Stimulated activated CD4-positive, alpha-beta T cell treated with anti-CD3 and anti-CD28 coated beads, TNF-alpha, amount 100 ng/mL, for 24 hours (primary cell): Measurements from ENCODE around the gene ANKDD1B.

ENCODE experiments used
- DNase-seq, 3 experiments: peaks; one replicate each; pipeline ENCODE4 v3.0.0-alpha.2; 2020; ENCODE audit warnings: low read depth in 3 of 3

ANKDD1B gene

DNA sequence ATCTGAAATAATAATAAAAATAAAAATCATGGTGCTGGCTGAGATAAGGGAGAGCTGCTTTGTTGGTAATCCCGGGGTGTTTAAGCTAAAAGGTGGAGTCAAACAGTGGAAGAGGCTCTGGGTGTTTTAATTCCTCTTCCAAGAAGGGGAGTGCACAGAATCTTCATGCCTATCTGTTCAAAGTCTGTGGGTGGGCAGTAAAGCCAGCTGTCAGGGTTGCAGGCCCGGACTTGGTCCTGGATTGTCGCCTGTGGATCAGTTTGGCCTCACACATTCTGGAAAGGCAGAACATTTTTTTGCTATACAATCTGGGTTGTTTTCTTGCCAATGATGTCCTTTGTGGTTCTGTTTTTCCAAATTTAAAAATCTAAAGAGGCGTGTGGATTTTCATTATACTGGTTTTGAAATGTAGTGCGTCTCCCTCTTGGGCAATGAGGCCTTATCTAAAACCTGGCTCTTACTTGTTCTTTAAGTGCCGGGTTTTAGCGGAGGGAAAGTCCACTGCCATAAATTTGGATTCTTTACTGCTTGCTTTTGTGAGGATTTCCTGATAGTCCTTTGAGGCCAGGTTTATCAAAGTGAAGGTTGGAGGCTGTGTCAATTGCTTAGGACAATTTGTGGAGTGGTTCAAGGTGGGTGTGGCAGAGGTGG, 5.8 kb downstream of the ANKDD1B start:
- no peak for DNase-seq

DNA sequence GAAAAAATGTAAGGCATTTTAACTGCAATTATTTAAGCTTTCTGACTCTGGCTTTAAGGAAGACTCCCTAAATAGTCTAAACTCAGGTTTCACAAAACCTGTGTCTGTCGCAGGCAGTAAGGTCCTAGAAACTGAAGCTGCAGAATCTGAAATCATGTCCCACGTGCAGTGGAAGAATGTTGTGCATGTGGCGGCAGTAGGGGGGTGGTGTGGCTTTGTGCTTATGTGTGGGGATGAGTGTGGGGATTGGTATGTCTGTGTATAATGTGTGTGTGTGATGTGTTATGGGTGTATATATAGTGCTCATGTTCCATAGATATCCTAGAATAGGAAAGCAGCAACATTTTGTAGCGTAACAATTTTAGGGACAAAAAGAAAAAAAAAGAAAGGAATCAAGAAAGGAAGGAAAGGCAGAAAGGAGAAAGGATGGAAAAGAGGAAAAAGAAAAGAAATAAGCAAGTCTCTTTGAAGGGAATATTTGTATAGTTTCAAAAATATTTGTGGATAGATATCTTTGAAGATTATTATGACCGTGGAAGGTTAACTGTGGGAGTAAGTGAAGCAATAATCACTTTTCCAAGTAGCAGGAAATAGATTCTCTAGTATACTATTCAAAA, 6.6 kb downstream of the ANKDD1B start:
- DNase-seq, result no peak

DNA sequence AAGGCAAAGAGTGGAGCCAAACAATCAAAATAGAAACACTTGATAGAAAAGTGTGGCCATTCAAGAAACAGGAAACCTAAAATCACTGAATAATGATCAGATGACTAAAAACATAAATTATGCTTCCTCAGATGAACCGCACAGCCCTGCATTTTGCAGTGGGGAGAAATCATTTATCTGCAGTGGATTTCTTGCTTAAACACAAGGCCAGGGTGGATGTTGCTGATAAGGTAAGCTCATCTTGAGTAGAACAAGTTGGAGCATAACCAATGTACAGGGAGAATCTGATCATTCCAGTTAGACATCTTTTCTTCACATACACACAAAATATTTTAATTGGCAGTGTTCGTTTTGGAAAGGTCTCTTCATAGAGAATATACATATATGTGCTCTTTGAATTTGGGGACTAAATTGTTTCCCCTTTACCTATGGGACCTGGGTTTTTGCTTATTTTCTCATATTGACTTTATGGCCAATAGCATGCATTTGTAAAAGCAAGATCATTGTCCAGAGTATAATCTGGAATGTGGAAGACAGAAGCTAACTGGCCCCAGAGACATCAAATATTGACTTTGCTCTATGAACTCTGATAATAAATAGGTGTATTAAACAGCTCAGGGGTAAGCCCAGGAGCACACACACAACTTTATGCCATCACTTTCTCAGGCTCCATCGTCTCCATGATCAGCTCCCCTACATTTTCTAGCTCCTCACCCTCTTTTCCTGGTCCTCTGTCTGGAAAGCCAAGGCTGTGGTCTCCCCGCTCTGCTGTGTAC, 9.1 kb downstream of the ANKDD1B start:
- no peak for DNase-seq

DNA sequence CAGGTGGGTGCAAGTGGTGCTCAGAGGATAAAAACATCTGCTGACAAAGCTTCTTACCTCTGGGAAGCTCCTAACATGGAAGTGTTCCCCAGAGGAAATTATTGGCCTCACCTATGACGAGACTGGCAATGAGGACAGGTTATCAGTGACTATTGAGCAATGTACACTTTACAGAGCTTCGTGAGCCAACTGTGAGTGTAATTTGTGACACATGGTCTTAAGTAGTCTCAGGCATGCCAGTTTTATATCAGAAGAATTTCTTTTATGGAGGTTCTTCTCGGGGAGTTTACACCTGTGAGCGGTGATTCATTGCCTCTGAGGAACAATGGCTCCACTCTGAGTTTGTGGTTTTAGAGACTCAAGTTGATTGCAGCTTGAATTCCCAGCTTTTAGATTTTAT, 11.3 kb downstream of the ANKDD1B start:
- DNase-seq, result no peak

DNA sequence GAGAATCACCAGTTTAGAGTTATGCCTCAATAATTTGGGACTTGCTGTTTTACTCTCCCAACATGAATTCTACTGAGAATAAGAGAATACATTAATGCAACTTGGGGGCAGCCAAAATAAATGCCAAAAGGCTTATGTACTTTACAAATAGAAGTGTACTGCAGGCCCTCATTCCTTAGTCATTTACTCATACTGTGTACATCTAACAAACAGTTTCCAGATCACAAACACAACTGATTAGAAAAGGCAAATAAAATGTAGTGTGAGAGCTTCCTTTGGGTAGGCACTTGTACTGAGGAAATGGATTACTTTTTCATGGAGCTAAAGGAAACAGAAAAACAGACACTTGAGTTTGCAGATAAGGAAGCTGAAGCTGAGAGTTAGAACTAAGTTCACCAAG, 12.6 kb downstream of the ANKDD1B start:
- DNase-seq, result no peak

DNA sequence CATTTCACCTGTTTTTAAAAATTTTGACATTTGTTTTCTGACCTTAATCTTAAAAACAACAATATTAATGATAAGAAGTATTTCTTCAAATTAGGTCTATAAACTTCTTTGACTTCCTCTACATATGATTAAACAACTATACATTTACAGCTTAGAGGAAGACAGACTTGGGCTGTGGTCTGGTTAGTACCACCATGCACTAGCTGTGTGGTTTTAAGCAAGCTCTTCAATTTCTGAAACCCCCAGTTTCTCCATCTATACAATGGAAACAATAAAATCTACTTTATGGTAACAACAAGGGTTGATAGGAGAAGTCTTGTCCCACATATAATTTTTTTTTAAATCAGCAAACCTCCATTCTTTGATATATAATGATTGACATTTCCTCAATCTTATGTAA, 15.7 kb downstream of the ANKDD1B start:
- DNase-seq, result no peak

DNA sequence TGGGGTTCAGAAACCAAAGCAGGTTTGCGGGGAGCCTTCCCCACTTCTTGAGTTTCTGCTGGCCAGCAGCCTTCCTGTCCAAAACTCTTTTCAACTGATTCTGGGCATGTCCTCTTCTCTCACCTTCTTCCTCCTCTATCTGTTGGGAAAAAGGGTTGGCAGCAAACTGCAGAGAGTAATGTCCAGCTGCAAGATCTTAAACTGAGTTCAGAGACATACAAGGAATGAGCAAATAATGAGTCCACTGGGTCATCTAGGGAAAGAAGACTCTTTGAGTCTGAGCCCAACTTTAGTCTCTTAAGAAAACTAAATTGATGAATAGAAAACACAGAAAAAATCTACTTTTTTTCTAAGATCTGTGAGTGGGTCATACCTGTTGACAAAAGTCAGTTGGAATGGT, 16.5 kb downstream of the ANKDD1B start:
- no peak for DNase-seq

DNA sequence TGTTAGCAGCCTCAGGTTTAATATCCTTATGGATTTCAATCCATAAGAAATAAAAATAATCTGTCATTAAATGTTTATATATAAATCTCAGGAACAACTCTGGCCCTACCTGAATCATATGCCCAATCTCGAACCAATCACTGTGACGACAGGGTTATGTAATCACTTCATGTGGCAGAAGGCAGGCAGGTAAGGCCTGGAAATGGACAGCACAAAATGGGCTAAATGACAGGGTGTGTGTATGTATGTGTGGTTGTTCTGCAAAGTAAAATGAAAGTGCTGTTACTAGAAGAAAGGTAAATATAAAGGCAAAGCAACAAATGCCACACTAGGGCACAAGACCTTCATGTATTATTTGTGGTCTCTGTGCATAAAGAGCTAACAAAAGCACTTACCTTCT, 19.6 kb downstream of the ANKDD1B start:
- DNase-seq, result no peak

DNA sequence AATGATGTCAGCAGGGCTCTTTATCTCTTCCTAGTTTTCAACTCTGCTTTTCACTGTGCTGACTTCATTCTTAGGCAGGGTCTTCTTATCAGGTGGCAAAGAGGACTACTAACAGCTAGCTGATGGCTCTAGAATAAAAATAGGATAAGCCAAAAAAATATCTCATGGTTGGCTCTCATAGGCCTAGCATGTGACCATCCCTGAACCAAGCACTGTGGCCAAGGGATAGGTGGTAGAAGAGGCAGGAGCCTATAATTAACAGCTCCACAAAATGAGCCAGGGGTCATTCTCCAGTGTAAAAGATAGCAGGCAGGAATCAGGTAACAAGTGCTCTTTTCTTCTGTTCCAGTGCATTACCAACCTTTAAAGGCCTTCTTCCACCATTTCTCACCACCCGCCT, 21.1 kb downstream of the ANKDD1B start:
- no peak for DNase-seq

DNA sequence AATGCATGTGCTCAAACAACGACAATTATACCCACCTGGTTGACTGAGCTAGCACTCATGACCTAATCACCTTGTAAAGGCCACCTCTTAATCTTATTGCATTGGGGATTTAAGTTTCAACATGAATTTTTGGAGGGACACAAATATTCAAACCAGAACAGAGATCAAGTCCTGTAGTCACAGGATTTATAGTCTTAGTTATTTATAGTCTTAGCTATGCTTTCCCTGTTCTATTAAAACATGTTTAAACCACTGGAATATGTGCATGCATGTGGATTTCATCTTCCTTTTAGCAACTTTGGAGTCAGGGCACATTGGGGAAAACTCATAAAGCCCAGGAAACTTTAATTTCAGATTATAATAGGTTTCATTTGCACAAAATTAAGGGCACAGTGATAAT, 26.7 kb downstream of the ANKDD1B start:
- DNase-seq, result no peak

DNA sequence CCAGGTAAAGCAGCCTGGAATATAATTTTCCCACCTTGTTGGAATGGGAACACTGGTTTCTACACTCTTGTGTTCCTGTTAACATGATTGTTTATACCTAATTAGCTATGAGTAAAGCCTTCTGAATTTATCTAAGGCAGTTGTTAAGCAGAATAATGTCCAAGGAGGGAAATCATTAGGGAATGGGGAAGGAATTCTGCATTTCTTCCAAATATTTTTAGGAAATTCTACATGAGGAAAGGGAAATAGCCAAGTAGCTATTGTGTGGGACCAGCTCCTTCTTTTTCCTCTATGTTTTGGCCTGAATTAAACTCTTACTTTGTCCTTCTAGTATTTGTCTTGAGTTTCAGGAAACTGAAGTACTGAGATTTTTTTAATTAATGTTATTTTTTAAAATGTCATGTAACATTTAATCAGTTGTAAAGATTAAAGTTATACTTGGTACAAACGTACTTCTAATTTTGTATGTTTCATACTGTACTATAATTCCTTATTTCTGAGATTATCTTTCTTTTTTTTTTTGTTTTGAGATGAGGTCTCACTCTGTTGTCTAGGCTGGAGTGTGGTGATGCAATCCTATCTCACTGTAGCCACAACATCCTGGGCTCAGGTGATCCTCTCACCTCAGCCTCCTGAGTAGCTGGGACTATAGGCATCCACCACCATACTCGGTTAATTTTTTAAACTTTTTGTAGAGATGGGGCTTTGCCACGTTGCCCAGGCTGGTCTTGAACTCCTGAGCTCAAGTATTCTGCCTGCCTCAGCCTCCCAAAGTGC, 28.5 kb downstream of the ANKDD1B start:
- no peak for DNase-seq

DNA sequence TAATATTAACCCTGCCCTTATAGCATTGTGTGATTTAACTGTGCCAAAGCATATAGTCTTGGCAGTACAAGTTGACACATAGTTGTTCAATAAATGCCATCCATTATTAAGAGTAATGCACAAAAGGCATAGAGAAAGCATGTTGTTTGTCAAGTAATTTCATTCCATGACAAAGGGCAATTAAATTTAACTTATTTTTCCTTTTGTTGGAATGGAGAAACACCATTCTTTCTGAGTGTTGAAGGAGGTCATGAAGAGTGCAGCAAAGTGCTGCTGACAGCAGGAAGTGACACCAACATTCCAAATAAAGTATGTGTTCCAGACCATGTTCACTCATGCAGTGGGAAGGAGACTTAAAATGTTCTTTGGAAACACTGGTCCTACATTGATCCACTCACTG, 29.1 kb downstream of the ANKDD1B start:
- DNase-seq, result no peak

DNA sequence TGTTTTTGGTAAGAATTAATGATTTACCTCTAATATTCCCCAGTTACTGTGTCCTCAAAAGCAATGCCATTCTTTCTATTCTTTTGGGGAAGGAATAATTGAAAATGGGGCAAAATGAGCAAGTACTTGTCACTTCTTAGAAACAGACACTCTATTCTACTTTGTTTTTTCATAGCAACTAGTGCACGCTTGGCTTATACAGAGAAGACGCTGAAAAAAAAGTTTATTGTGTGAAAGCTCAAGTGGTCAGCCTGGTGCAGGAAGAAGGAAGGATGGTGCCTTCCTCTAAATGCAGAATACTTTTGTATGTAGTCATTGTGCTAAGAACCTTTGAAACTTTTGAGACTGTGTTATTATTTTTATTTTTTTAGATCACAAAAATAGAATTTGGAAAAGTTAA, 29.6 kb downstream of the ANKDD1B start:
- no peak for DNase-seq

DNA sequence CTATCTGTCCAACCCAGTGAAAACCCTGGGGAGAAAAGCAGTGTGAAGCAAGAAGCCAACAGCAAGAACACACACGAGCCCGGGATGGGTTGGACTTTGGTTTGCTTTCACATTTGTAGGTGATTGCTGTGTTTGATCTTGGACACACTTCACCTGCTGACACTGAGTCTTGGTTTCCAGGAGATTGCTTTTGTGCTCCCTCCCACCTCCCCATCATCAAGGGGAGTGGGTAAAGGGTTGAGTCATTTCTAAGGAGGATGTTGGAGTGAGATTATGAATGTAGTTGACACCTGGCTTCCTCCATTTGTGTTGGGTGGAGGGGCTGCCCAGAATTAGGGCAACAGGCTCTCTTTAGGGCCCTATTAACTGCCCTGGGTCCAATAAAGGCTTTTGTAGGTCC, 37.5 kb downstream of the ANKDD1B start:
- DNase-seq, result no peak

DNA sequence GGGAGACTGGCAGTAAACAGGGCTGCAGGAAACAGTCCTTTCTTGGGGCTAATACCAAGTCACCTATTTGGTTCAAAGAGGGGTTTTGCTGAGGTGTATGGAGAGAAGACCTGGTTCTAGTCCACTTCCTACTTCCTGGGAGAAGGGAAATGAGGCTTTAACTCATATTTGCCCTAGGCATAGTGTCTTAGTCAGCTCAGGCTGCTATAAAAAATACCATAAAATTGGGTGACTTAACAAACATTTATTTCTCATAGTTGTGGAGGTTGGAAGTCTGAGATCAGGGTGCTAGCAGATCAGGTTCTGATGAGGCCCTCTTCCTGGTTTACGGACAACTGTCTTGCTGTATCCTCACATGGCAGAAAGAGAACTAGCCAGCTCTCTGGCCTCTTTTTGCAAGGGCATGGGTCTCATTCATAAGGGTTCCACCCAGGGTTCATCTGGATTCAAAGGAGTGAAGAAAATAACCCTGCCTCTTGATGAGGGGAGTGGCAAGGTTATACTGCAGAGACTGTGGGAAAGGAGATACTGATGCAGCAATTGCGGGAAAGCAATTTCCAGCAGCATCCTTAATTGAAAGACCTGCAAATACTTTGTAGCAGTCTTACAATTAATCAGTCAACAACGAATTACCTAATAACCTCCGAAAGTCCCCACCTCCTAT, 40.5 kb downstream of the ANKDD1B start:
- DNase-seq, result no peak

DNA sequence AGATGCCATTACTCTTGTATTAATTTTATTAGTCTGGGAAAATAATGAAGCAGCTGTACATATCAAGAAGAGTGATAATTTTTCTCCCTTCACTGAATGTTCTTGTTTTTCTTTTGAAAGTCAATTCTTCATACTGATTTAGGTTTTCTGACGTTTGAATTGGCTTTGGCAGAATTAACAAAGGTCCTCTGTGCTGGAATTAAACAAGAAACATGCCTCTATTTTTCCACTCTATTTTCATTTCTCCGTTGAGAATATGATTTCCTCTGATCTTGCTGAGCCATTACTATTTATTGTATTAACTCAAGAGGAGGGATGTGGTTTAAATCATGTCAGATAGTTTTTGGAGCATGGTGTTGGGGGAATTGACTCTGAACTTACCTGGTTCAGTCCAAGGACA, 42.3 kb downstream of the ANKDD1B start:
- no peak for DNase-seq

DNA sequence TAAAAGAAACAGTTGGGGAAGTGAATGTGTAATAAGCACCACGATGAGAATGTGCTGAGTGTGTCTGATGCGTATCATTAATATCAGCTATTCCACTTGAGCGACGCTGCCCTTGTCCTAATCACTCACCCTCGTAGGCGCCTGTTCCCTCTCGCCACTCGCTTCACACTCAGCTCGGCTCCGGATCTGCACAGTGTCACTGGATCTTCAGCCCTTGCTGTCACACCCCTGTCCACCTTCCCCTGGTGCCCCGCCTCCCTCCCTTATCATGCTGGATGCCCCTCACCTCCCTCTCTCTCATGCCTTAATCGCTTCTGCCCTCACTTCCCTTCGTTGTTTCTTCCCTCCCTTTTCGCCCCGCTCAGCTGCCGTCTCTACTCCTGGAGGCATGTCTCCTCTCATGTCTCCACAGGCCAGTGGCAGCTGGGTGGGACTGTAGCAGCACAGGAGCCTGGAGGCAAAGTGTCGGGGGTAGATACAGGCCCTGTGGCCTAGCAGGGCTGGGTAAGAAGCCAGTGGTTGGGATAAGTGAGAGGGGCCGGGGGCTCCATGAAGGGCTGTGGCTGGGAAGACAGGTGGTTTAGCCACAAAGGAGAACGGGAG, 43.5 kb downstream of the ANKDD1B start:
- DNase-seq, result no peak

DNA sequence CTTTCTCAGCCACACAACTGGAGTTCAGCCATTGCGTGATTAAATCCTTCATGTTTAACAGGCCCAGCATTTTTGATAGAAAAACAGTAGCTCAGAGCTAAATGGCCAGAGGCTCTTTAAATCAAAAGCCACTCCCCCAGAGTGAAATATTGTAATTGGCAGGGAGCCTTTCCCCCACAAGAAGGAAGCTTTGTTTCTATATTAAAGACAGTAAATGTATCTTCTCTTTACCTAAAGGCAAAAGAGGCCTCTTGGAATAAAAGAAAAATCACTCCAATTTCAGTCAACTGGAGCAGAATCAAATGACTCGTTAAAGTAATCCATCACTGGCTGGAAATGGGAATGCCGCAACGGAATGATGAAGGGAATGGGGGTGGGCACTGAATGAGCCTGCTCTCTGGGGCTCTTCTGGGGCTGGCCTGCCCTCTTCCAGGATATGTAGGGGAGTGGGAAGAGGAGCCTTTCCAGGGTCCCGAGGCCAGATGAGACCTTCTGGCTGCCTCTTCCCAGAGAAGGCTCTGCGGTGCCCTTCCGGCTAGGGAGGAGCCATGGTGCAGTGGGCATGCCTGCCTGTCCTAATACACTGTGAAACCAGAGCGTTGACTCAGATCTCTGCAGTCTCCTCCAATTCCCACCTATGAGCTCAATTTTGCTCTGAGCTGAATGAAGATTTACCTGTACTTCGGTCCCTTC, 45.2 kb downstream of the ANKDD1B start:
- DNase-seq, result no peak

DNA sequence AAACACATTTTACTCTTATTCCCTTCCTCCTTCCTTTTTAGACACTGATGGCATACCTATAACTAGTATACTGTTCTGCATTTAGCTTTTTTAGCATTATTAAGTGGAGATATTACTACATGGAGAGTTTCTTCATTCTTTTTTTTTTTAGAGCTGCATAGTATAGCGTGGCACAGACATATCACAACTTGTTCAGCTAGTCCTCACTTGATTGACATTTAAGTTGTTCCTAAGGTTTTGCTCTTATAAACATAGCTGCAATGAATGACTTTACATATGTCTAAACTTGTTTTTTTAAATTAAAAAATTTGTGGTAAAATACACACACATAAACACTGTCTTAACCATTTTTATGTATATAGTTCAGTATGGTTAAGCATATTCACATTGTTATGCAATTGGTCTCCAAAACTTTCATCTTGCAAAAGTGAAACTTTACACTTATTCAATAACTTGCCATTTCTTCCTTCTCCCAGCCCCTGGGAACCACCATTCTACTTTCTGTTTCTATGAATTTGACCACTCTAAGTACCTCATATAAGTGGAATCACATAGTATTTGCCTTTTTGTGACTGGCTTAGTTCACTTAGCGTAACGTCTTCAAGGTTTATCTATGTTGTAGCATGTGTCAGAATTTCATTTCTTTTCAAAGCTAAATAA, 48.7 kb downstream of the ANKDD1B start:
- DNase-seq, result no peak
